ENCODE measurements around the gene IRGQ.
"Not testable (repeated sequence)": the region's sequence is repeated elsewhere in the genome, so short reads cannot be mapped to it uniquely, and the experiment has no call there.

The IRGQ gene

DNA sequence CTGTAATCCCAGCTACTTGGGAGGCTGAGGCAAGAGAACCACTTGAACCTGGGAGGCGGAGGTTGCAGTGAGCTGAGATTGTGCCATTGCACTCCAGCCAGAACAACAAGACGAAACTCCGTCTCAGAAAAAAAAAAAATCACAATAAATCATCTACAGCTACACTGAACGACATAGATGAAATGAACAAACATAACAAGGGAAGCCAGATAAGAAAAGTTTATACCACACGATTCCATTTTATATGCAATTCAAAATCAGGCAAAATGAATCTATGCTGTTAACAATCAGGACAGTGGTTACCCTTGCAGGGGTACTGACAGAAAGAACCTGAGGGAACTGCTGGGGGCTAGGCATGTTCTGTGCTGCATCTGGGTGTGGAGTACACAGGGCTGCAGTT, 26.3 kb downstream of the IRGQ start:
- no peak for DNase-seq

DNA sequence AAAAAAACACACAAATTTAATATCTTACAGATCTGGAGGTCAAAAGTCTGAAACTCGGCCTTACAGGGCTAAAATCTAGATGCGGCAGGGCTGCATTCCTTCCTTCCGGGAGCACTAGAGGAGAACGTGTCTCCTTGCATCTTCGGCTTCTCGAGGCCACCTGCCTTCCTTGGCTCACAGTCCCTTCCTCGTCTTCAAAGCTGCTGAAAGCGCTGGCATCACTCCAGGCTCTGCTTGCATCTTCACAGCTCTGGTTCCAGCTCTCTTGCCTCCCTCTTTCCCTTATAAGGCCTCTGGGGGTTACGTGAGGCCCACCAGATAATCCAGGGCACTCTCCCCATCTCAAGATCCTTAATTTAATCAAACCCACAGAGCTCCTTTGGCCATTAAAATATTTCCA, 31.1 kb downstream of the IRGQ start:
- no peak for DNase-seq

DNA sequence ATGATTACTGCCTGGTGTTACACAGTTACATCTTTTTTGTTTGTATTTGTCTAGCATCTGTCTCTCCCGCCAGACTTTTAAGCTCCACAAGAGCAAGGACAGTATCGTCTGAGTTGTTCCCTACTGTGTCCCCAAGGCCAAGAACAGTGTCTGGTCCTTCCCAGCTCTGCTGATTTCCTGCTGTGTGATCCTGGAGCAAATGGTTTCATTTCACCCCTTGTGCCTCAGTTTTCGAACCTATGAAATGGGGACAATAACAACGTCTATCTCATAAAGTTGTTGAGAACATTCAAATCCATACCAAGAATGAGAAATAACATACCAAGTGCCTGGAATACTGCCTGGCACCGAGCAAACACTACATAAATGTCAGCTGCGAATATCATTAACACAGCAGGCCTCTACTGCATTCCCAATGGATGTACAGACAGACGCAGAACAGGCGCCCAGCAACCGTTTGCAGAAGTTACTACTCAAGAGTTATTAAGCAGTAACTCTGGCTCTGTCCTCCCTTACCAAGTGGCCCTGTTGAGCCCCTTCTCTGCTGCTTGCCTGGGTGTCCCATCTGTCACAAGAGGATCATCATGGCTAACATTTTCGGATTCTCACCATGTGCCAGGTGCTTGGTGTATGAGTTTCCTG, 32.0 kb downstream of the IRGQ start:
- DNase-seq: no peak

DNA sequence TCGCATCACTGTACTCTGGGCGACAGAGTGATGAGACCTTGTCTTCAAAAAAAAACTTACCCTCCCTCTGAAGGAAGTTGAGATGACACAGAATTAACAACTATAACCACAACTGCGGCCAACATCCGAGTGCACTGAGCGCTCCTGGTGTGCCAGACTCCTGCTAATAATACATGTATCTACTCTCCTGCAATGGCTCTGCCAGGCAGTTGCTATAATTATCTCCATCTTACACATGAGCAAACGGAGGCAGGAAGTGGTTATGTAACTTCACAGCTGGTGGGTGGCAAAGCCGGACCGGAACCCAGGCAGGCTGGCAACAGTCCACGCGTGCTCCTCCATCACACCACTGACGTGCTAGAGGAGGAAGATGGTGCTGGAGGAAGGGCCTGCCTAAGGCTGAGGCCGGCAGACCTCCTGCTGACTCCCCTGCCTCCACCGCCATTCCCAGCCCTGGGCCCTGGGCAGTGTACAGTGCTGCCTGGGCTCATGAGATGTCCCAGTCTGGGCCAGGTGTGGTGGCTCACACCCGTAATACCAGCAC, 33.2 kb downstream of the IRGQ start:
- DNase-seq: peak; percentile 90 to 91

DNA sequence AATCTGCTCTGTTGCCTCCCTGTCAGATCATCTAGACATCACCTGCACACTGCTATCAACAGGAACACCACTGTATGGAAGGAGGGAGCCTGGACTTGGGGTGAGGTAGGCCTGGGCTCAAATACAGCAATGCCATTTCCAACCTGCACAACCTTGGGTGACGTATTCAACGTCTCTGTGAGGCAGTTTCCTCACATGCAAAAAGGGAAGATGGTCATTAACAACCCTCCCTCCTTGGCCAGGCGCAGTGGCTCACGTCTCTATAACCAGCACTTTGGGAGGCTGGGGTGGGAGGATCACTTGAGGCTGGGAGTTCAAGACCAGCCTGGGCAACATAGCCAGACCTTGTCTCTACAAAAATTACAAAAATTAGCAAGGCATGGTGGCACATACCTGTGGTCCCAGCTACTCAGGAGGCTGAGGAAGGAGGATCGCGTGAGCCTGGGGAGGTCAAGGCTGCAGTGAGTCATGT, 33.7 kb downstream of the IRGQ start:
- DNase-seq: no peak

DNA sequence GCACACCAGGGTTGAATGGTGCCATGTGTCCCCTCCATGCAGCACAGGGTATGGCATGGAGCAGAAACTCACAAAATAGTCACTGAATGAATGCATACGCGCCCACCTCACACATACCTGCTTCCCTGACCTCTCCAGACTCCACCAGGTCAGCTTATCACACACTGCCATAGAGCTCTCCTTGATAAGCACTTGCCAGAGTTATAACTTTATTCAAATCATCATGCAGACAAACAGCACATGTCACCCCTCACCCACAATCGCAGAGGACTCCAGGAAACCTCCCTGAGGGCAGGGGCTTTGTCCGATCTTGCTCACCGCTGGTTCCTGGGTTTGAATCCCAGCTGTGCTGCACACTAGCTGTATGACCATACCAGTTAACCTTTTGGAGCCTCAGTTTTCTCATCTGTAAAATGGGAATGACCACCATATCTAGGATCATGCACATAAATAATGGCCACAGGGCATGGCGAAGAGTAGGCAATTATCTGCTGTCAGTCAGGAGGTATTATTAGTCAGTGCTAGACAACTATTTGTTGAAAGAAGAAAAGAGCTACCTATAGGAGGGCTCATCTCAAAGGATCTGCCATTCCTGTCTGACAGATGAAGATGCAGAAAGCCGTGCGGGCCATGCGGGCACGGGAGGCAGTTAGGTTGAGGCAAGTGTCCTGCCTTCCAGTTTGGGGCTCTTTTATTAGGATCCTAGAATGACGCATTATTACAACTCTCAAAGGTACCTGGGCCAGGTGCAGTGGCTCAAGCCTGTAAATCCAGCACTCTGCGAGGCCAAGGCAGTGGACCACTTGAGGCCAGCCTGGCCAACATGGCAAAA, 34.6 kb downstream of the IRGQ start:
- no peak for DNase-seq

DNA sequence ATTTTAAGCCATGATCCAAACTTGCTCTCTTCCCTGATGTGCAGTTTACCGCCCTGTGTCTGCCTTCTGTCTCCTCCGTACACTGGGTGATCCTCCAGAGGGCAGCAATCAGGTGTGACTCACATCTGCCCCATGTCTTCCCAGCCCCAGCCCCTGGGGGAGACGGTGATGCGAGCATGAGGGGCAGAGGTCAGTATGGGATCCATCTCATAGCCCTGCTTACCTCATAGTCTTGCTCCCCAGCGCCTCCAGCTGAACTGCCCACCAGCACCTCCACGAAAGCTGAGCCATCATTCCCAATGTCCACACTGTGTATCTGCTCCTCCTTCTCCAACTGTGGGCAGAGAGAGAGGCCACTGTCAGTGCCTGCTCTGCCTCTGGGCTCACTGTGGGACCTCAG, 35.2 kb downstream of the IRGQ start:
- no peak for DNase-seq

DNA sequence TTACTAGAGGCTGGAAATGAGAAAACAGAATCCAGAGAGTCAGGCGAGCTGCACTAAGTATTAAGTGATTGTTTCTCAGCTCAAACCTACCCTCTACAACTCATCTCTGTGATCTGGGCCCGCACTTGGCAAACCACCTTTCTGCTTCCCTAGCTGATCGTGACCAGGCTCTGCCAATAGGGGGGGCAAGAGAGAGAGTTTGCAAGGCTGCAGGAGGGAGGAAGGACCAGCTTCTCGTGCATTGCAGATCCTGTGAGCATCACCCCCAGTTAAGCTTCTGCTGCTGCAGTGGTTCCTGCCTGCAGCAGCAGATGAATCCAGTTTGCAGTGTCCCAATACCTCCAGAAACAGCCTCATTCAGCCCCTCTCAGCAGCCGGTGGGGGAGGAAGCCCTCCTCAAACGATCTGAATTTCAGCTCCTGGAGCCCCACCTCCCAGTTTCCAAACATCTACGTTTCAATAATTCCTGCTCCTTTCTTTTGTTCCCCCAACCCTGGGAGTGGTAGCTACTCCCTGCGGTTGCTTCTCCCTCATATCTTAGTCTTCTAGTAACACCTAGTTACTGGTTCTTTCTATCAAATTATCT, 40.7 kb downstream of the IRGQ start:
- DNase-seq: peak; percentile 82 to 90

DNA sequence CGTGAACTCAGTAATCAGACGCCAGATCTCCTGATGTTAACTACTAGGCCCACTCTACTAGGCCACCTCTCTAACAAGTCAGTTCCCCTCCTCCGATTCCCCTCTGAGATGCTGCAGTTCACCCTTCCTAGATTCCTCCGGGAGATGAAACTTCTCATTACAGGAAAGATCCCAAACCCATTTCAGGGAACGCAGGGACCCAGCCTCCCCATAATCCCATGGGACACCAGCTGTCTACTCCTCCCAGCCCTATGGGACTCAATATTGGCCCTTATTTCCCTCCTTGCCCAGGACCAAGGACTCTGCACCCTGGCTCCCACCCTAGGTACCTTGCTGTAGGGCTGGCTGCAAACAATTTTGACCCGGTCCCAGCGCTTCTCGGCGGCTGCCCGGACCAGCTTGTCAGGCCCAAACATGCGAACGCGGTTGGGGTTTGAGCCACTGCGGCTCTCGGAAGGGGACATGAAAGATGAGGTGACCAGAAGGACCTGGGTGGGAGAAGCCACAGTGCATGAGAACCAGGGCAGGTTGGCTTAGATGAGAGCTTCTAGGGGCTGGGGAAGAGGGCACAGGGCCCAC, 41.5 kb downstream of the IRGQ start:
- no peak for DNase-seq

DNA sequence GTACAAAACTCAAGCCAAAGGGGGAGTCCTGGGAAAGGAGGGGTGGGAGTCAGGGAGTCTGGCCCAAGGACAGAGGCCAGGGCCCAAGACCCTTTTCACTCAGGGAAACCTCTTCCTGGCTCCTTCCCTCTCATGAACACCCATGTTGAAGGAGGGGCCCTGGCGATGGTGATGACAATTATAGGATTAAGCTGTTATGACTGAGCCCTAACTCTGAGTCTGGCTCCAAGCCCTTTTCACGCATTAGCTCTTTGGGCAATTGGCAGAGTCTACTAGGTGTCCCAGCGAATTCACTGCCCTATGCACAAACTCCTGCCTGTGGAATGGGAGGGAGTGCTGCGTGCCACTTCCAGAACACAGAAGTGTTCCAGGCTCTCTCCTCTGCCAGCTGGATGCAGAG, 42.3 kb downstream of the IRGQ start:
- no peak for DNase-seq

DNA sequence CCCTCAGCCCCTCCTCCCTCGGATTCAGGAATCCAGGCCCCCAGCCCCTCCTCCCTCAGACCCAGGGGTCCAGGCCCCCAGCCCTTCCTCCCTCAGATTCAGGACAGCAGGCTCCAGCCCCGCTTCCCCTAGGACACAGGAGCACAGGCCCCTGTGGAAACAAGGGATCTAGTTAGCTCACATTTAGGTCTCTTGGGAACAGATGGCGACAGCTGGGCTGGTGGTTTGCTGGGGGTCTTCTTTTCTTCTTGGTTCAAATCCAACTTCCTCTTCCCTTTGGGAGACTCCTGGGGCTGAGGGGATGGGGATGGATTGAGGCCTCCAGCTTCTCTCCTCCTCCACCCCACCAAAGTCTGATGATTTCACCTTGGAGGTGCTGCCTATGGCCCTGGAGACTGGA, 43.3 kb downstream of the IRGQ start:
- DNase-seq: no peak

DNA sequence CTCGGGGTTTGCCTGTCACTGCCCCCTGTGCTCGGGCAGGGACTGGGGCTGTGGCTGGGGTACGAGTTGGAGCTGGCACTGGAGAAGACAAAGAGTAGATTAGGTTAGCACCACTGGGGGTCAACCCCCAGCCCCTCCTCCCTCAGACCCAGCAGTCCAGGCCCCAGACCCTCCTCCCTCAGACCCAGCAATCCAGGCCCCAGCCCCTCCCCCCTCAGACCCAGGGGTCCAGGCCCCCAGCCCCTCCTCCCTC, 43.8 kb downstream of the IRGQ start:
- DNase-seq: no peak

DNA sequence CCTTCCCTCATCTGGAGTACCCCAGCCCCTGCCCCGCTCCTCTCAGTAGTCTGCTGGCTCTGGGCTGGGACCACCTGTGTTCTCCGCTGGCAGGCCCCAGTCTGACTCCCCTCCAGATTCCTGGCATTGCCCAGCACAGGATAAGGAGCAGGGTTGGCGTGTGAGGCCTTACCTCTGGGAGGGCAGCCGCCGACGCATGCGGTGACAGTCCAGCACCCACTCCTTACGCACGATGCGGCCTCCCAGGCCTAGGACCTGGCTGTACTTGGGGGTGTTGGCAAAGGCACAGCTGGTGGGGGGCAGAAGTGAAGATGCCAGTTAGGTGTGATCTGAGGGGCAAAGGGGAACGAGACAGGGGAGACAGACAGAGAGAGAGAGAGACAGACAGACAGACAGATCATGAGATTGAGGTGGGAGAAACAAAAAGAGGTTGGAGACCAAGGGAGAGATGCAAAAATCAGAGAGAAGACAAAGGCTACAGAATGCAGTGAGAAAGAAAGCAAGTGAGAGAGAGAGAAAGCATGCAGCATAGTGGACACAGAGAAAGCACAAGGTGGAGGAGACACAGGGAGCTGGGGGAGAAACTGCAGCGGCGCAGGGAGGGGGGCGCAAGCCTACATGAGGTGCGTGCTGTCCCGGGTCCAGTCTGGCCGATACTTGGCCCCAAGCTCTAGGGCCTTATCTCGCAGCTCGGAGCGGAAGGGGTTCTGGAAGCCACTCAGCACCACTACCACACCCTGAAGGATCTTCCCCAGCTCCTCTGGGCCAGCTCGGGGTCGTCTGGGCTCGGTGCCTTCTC, 44.3 kb downstream of the IRGQ start:
- DNase-seq: no peak

DNA sequence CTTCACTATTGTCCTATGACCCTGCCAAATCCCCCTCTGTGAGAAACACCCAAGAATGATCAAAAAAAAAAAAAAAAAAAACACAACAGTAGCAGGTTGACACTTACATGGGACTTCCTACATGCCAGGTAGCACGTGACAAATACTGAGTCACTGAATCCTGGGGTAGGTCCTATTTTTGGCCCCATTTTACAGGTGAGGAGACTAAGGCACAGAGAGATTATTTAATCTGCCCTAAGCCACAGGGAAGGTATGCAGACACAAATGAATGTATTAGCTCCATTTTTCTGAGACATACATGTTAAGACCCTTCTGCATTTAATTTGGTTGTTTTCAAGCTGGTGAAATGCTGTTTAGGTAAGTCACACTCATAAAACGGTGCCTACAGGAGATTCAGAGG, 47.2 kb downstream of the IRGQ start:
- DNase-seq: no peak

DNA sequence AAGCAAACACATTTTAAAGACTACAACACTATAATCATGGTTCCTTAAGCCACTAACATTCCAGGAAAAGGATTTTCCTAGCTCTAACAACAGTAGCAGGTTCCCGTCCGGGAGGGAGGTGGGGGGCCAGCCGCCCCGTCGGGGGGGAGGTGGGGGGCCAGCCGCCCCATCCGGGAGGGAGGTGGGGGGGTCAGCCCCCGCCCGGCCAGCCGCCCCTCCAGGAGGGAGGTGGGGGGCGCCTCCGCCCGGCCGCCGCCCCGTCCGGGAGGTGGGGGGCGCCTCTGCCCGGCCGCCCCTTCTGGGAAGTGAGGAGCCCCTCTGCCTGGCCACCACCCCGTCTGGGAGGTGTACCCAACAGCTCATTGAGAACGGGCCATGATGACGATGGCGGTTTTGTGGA, 48.0 kb downstream of the IRGQ start:
- not testable (repeated sequence) for DNase-seq

DNA sequence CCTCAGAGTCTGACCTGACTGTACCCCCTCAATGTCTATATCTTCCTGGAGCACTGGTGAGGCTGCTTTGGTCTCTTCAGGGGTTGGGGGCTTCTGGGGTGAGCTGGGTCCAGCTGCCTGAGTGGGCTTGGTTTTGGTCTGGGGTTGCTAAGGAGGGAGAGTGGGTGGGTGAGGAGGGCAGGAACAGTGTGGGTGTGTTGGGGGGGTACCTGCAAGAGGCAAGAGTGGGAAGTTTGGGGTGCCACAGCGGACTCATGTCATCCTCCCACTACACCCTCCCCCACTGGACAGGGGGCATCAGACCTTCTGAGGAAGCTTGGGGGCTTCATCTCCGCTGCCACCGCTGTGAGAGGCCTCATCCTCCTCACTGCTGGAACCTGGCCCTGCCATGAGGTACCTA, 49.4 kb downstream of the IRGQ start:
- no peak for DNase-seq

DNA sequence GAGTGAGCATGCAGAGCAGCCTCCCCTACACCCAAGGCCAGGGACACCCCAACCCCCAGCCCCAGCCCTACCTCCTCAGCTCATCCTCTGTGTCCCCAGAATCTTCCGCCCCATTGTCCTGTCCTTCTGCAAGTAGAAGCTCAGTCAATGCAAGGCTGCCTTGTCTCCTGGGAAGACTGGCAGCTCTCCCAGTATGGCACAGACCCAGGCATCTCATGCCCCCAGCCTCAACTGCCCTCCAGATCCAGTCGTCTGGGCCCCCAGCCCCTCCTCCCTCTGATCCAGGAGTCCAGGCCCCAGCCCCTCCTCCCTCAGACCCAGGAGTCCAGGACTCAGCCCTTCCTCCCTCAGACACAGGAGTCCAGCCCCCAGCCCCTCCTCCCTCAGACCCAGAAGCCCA, 50.0 kb downstream of the IRGQ start:
- DNase-seq: no peak

DNA sequence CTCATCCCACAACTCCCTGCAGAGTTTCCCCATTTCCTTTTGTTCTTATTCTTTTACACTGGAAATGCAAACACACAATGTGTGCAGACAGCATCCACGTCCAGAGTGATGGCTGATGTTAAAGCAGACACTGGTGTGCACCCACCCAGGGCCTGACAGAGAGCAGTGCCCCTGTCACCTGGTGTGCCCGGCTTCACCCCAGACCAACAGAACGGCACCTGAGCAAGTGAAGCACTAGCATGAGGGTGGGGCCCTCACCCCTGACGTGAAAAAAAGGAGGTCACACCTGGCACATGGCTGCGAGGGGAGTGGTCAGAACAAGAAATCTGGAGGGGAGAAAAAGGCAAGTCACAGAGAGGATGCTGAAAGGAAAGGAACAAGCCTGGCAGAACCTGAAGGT, 50.7 kb downstream of the IRGQ start:
- no peak for DNase-seq

DNA sequence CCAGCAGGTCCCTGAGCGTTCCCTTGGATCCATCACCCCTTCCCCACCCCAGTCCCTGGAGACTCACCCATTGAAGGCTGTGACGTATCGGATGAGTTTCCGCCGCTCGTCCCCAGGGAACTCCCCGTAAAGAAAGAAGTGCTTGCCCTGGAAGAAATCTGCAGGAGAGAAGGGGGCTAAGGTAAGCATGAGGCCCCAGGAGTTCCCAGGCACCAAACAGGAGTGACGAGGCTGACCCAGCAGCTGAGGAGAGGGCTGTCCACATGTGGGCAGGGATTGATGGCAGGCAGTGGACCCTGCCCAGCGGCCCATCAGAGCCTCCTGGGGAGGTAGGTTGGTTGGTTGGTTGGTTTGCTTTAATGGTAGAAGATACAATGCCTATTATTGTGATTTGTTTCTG, 51.9 kb downstream of the IRGQ start:
- DNase-seq: no peak

DNA sequence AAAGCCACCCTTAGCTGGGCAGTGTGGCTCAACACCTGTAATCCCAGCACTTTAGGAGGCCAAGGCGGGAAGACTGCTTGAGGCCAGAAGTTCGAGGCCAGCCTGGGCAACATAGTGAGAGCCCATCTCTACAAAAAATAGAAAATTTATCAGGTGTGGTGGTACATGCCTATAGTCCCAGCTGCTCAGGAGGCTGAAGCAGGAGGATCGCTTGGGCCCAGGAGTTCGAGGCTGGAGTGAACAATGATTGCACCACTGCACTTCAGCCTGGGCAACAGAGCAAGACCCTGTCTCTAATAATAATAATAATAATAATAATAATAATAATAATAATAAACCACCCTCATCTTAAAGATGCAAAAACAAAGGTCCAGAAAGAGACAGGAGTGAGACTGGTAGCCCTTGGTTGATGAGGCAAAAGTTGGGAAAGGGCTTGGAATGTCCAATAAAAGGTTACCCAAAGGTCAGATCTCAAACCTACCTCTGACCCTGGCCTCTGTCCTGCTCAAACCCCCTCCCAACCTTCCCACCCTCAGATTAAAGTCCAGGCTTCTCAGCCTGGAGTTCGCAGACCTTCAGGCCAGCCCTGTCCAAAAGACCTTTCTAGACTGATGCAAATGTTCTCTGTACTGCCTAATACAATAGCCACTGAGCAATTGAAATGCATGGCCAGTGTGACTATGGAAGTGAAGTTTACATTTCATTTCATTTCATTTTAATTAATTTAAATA, 53.8 kb downstream of the IRGQ start:
- DNase-seq: no peak

DNA sequence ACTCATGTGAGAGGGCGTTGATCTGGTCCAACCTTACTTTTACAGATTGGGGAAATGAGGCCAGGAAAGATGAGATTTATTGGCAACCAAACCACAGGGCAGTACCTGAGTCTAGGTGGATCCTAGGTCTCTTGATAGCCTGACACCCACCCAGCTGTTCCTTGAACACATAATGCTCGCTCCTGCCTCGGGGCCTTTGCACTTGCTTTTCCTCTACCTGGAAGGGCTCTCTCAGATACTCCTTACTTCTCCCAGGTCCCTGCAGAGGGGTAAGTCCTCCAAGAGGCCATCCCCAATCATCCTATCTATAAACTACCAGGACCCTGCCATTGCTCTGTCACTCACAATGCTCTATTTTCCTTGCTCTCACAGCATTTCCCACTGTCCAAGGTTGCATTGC, 55.6 kb downstream of the IRGQ start:
- DNase-seq: no peak

DNA sequence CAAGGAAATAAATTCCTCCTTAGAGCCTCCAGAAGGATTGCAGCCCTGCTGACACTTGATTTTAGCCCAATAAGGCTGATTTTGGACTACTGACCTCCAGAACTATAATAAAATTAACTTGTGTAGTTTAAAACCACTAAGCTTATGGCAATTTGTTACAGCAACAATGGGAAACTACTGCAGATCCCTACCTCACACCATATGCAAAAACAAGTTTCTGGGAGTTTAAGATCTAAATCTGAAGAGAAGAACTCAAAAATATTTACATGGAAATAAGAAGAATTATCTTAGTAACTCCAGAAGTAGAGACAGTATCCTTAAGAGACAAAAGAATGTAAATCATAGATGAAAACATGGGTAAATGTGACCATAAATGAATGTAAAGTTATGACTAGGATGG, 57.0 kb downstream of the IRGQ start:
- DNase-seq: no peak
